ENCODE measurements around the gene POLR3C. TPM values are rescaled to one million over a fixed set of nuclear protein-coding genes. Genes with fewer than 3 reads are reported as not detected.

POLR3C gene
- total RNA-seq, 1 donor from 2014 or later = 38.4 TPM

DNA sequence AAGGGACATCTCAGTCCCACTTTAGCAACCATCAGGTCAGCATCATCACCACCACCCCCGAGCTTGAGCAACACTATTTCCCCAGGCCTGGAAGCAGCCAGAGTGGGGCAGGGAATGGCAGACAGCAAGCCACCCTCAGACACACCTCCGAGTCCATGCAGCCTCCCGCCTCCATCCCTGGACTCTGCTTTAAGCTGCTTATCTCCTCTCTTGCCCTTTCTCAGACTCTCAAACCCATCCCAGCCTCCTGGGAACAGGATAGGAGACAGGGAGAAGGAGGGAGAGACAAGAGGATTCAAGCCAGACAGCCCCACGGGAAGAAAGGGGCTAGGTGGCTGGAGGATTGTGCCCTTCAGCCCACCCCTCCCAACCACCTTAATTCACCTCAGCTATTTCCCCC is 33.2 kb downstream of the POLR3C start:
- Mint-ChIP-seq H3K4me1 (peaks cover 14% of the 10 kb centered on the region), H3K9me3 (no peaks in the 10 kb centered on the region), H3K36me3 (ENCODE audit: low read depth) (peaks cover 26% of the 10 kb centered on the region), H3K27me3 (ENCODE audit: low read depth) (no peaks in the 10 kb centered on the region), H3K4me3 (peak overlapping the region; percentile 84), H3K27ac (ENCODE audit: unreplicated experiment) (no peak overlapping the region)
- TF ChIP-seq, protein P1, sequence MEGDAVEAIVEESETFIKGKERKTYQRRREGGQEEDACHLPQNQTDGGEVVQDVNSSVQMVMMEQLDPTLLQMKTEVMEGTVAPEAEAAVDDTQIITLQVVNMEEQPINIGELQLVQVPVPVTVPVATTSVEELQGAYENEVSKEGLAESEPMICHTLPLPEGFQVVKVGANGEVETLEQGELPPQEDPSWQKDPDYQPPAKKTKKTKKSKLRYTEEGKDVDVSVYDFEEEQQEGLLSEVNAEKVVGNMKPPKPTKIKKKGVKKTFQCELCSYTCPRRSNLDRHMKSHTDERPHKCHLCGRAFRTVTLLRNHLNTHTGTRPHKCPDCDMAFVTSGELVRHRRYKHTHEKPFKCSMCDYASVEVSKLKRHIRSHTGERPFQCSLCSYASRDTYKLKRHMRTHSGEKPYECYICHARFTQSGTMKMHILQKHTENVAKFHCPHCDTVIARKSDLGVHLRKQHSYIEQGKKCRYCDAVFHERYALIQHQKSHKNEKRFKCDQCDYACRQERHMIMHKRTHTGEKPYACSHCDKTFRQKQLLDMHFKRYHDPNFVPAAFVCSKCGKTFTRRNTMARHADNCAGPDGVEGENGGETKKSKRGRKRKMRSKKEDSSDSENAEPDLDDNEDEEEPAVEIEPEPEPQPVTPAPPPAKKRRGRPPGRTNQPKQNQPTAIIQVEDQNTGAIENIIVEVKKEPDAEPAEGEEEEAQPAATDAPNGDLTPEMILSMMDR (conservative IDR thresholded peaks at IDR 0.05) = no peak
- no peak for DNase-seq (ENCODE audit: low read depth, low spot score)

DNA sequence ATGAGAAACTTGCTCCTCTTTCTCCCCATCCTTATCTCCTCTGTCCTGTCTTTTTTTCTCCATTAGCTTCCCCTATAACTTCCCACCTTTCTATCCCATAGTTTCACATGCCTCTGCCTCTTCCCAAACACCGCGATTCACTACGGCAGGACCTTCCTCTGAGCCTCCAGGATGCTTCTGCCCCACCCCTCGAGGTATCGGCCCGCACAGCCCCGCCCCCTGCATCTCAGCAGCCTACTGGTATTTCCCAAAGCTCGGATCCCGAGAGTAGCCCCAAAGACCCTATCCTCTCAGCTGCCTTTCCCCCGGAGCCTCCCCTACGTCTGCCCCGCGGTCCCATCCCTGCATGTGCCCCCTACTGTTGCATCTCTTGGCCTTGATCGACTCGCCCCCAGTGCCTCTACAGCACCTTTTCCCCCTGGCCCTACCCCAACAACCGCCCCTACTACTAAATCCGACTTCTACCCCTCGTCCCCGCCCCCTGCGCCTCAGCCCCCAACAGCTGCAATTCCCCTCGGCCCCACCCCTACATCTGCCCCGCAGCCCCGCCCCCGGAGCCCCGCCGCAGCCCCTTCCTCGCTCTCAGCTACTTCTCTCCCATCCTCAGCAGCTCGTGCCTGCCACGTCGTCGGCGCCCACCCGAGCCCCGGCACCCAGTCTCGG is 34.4 kb downstream of the POLR3C start:
- Mint-ChIP-seq H3K36me3 (ENCODE audit: low read depth) (peaks cover 22% of the 10 kb centered on the region), H3K4me3 (peak overlapping the region; percentile 97), H3K4me1 (peaks cover 14% of the 10 kb centered on the region), H3K27me3 (ENCODE audit: low read depth) (peaks cover 4% of the 10 kb centered on the region), H3K27ac (ENCODE audit: unreplicated experiment) (peak overlapping the region; percentile 50), H3K9me3 (no peaks in the 10 kb centered on the region)
- peak; percentile 45 for DNase-seq (ENCODE audit: low read depth, low spot score)
- TF ChIP-seq, protein P1 (conservative IDR thresholded peaks at IDR 0.05) = no peak

DNA sequence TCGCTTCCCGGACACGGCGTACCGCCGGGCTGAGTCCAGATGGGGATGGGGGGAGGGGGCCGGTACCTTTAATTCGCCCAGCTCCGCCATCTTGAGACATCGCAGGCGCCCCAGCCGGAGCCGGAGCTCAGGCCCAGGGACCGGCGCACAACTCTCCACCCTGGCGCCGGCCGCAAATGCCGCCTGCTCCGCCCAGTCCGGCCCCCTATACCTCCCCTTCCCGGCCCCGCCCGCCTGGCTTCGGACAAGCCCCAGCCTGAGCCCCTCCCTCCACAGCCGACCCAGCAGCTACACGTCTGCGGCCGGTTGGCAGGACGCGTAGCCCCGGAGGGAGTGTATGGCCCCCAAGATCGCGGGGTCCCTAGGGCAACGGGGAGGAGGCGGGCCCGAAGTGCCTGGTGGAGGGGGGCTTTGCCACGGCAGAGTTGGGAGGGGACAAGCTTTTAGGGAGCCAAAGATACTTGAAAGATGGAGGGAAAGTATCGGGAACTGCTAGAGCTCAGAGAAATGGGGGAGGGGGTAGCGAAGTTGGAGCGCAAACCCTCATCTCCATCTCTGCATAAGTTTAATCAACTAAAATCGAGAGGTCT is 35.0 kb downstream of the POLR3C start, which contains the start of gene PIAS3:
PIAS3 (minus strand) TSS at position 181 of the 590 bp plus-strand sequence; CDS start at position 90, 91 bp downstream.
- Mint-ChIP-seq H3K27ac (ENCODE audit: unreplicated experiment) (peak within 1 kb of the TSS; percentile 93), H3K4me3 (peak within 1 kb of the TSS; percentile 97), H3K4me1 (peaks cover 12% of the 10 kb centered on the region), H3K36me3 (ENCODE audit: low read depth) (peaks cover 18% of the 10 kb centered on the region), H3K27me3 (ENCODE audit: low read depth) (peaks cover 10% of the 10 kb centered on the region), H3K9me3 (no peaks in the 10 kb centered on the region)
- peak; percentile 93 for DNase-seq (ENCODE audit: low read depth, low spot score)
- TF ChIP-seq, protein P1 (conservative IDR thresholded peaks at IDR 0.05) = no peak

DNA sequence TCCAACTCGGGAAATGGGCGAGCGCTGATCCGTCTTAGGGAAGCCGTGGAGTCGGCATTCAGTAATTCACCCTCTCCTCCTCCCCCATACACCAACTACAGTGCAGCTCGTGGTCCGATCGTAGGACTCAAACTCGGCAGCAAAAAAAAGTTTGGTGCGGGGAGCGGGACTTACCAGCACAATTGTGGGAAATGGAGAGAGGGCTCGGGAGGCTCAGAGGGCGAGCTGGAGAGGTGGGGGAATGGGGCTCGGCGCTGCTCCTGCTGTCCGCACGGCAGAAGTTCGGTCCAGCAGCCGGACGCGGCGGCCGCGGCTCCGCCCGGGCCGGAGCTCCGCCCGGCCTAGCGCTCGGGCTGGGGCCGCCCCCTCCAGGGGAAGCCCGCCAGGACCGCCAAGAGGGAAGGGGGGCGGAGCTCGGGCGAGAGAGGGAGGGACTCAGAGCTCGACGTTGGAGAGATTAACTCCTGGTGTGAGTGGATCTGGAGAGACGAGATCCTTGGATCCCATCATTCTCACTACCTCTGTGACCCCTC is 35.6 kb downstream of the POLR3C start:
- H3K4me3 Mint-ChIP-seq = peak overlapping the region; percentile 97
- TF ChIP-seq, protein P1 (conservative IDR thresholded peaks at IDR 0.05) = peak; percentile 20
- no peaks in the 10 kb centered on the region for H3K9me3 Mint-ChIP-seq
- H3K27me3 Mint-ChIP-seq (ENCODE audit: low read depth) = peaks cover 15% of the 10 kb centered on the region
- peaks cover 15% of the 10 kb centered on the region for H3K36me3 Mint-ChIP-seq (ENCODE audit: low read depth)
- DNase-seq (ENCODE audit: low read depth, low spot score) = peak; percentile 75
- H3K4me1 Mint-ChIP-seq = peaks cover 10% of the 10 kb centered on the region
- H3K27ac Mint-ChIP-seq (ENCODE audit: unreplicated experiment) = peak overlapping the region; percentile 93

DNA sequence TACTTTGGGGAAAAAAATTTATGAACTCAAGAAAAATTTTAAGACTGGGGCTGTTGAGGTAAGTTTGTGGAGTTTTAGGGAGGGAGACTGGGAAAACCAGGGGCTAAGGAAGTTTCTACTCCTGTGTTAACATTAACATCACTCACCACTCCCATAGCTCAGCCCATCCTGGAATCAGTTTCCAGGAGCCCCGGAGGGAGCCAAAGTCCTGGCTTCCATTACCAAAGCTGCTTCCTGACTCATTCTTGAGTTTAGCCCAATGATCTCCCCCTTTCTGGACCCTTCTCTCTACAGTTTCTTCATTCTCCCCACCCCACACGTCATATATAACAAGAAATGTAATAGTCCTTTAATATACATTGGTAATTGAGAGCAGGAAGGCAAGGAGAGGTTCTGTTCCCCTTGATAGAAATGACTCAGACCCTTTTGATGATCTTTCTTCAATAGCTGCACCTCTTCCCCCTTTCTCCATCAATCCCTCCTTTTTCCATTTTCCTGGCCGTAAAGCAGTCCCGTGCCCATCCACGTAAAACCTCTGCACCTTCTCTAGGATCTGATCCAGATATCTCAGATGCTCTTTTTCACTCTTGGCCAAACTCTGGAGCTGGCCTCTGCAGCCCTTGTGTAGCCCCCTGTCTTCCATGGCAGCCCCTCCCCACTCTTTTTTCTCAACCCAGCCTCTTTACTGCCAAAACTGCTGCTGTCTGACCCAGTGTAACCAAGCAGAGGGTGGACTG is 39.5 kb downstream of the POLR3C start:
- peaks cover 52% of the 10 kb centered on the region for H3K27me3 Mint-ChIP-seq (ENCODE audit: low read depth)
- H3K9me3 Mint-ChIP-seq = no peaks in the 10 kb centered on the region
- H3K27ac Mint-ChIP-seq (ENCODE audit: unreplicated experiment) = no peak overlapping the region
- H3K36me3 Mint-ChIP-seq (ENCODE audit: low read depth) = no peaks in the 10 kb centered on the region
- no peak for DNase-seq (ENCODE audit: low read depth, low spot score)
- H3K4me3 Mint-ChIP-seq = peak overlapping the region; percentile 41
- H3K4me1 Mint-ChIP-seq = peaks cover under 1% of the 10 kb centered on the region
- TF ChIP-seq, protein P1 (conservative IDR thresholded peaks at IDR 0.05) = no peak

All from neural crest cell (in vitro differentiated cells).